Loucy (cell line): Measurements from ENCODE around the gene SYNC.

Experiments
- EZH2phosphoT487 ChIP-seq: fragments of 200-600 bp; IDR thresholded peaks from 2 replicates; pipeline ENCODE4 v1.6.1; 2018; ENCODE audit warnings: antibody characterized with exemption, mild to moderate bottlenecking, moderate library complexity, borderline replicate concordance
- TF ChIP-seq, protein P1 (sequence below): fragments of 200-600 bp; sonication (generic); conservative IDR thresholded peaks from 2 replicates; pipeline ENCODE4 v1.5.1; 2014; ENCODE audit warnings: mild to moderate bottlenecking, antibody characterized with exemption, low read length

DNA sequence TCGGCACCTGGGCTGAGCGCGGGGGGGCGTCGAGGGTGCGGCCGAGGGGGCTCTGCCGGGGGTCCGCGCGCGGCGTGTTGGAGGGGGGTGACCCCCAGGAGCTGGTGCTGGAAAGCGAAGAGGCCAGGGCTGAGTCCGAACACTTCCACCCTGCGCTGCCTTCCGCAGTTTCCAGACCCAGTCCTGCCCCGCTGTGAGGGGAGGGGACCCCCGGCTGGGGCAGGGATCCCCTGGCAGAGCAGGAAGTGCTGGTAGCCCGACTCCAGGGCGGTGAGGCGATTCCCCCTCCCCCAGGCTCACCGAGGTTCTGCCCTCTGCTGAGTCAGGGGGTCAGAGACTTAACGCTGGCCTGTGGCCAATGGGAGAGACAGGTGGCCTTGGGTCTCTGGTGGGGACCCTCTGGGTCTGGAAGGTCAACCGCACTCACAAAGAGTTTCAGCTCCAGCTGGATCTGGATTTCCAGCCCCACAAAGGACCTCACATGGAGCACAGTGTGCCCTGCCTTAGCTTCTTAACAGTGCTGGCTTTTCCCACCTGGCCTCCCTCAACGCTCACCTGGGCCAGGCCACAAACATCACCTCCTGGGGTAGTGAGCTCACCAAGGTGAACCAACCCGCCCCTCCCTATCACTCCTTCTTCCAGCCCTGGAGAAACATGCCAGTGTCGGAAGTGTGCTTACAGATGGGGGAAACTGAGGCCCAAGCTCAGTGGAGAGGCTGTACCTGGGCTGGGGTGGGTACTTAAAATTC is 39.8 kb upstream of the SYNC start:
- TF ChIP-seq, protein P1, sequence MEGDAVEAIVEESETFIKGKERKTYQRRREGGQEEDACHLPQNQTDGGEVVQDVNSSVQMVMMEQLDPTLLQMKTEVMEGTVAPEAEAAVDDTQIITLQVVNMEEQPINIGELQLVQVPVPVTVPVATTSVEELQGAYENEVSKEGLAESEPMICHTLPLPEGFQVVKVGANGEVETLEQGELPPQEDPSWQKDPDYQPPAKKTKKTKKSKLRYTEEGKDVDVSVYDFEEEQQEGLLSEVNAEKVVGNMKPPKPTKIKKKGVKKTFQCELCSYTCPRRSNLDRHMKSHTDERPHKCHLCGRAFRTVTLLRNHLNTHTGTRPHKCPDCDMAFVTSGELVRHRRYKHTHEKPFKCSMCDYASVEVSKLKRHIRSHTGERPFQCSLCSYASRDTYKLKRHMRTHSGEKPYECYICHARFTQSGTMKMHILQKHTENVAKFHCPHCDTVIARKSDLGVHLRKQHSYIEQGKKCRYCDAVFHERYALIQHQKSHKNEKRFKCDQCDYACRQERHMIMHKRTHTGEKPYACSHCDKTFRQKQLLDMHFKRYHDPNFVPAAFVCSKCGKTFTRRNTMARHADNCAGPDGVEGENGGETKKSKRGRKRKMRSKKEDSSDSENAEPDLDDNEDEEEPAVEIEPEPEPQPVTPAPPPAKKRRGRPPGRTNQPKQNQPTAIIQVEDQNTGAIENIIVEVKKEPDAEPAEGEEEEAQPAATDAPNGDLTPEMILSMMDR = no peak
- TF ChIP-seq EZH2phosphoT487 = no peak
